ENCODE results near the gene SLC9A3.

SLC9A3 gene

GRCh38 chr5:421901-422300 lies 102.3 kb downstream of the SLC9A3 start:
- TF ChIP-seq TCF12 (IDR thresholded peaks at IDR 0.05; ENCODE audit: low read depth) (no peak), EGR1 (IDR thresholded peaks at IDR 0.05) (no peak), REST (IDR thresholded peaks at IDR 0.05; ENCODE audit: low read depth) (no peak), USF1 (IDR thresholded peaks at IDR 0.05) (no peak), ZBTB7A (IDR thresholded peaks at IDR 0.05; ENCODE audit: low read depth) (no peak), CREB1 (IDR thresholded peaks at IDR 0.05; ENCODE audit: low read depth) (no peak), EP300 (IDR thresholded peaks at IDR 0.05; ENCODE audit: borderline replicate concordance) (no peak), TEAD4 (IDR thresholded peaks at IDR 0.05) (no peak), CEBPB (IDR thresholded peaks at IDR 0.05) (no peak), FOXM1 (IDR thresholded peaks at IDR 0.05; ENCODE audit: borderline replicate concordance, low read depth) (no peak), RAD21 (IDR thresholded peaks at IDR 0.05; ENCODE audit: low read depth) (no peak), TAF1 (IDR thresholded peaks at IDR 0.05; ENCODE audit: low read depth) (no peak), YY1 (IDR thresholded peaks at IDR 0.05; ENCODE audit: low read depth) (no peak), MAX (IDR thresholded peaks at IDR 0.05) (no peak), NFIC (IDR thresholded peaks at IDR 0.05) (no peak)

- TF ChIP-seq ZBTB7A (IDR thresholded peaks at IDR 0.05; ENCODE audit: low read depth), result no peak
- TF ChIP-seq REST (IDR thresholded peaks at IDR 0.05; ENCODE audit: low read depth), result no peak
- no peak for TF ChIP-seq CREB1 (IDR thresholded peaks at IDR 0.05; ENCODE audit: low read depth)
- no peak for TF ChIP-seq YY1 (IDR thresholded peaks at IDR 0.05; ENCODE audit: low read depth)
- no peak for TF ChIP-seq EGR1 (IDR thresholded peaks at IDR 0.05)
- TF ChIP-seq TEAD4 (IDR thresholded peaks at IDR 0.05), result no peak
- no peak for TF ChIP-seq FOXM1 (IDR thresholded peaks at IDR 0.05; ENCODE audit: borderline replicate concordance, low read depth)
- TF ChIP-seq NFIC (IDR thresholded peaks at IDR 0.05), result no peak
Observed at GRCh38 chr5:421287-421880, 102.9 kb downstream of the SLC9A3 start.

- TF ChIP-seq REST (IDR thresholded peaks at IDR 0.05; ENCODE audit: low read depth) (no peak), TAF1 (IDR thresholded peaks at IDR 0.05; ENCODE audit: low read depth) (no peak), NFIC (IDR thresholded peaks at IDR 0.05) (no peak), MAX (IDR thresholded peaks at IDR 0.05) (no peak)
Observed at GRCh38 chr5:420632-421286, 103.5 kb downstream of the SLC9A3 start.

All from Ishikawa (cell line).